C4-2B (cell line): ENCODE data around the gene TSTD1.
"Not testable (repeated sequence)": the region's sequence is repeated elsewhere in the genome, so short reads cannot be mapped to it uniquely, and the experiment has no call there.

ENCODE experiments used
- H3K27ac ChIP-seq: fragments of 450-650 bp; 2 replicates; pipeline ENCODE4 v1.5.1; 2017
- ZFX ChIP-seq: fragments of 450-650 bp; IDR thresholded peaks from 2 replicates; pipeline ENCODE4 v1.6.1; 2017
- TF ChIP-seq, protein P1 (sequence below): fragments of 450-650 bp; conservative IDR thresholded peaks from 2 replicates; pipeline ENCODE4 v1.5.1; 2017; ENCODE audit warnings: mild to moderate bottlenecking

TSTD1 gene

DNA sequence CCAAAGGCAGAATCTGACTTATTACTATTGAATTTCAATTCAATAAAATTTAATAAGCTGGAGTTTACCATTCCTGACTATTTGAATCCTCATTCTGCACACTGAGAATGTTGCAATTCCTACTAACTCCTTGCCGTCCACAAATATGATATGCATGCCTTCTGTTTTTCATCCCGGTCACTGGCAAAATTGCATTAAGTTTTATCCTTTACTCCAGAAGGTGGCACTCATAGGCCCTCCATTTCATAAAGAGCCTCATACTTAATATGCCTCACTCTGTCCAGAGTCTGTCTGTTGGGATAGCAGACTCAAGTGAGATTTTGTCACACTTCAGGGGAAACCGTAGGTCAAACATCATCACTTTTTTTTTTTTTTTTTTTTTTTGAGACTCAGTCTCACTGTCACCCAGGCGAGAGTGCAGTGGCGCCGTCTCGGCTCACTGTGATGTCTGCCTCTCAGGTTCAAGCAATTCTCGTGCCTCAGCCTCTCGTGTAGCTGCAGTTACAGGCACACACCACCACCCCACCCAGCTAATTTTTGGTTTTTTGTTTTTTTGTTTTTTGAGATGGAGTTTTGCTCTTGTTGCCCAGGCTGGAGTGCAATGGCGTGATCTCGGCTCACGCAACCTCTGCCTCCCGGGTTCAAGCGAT is 45.1 kb downstream of the TSTD1 start:
- TF ChIP-seq, protein P1, sequence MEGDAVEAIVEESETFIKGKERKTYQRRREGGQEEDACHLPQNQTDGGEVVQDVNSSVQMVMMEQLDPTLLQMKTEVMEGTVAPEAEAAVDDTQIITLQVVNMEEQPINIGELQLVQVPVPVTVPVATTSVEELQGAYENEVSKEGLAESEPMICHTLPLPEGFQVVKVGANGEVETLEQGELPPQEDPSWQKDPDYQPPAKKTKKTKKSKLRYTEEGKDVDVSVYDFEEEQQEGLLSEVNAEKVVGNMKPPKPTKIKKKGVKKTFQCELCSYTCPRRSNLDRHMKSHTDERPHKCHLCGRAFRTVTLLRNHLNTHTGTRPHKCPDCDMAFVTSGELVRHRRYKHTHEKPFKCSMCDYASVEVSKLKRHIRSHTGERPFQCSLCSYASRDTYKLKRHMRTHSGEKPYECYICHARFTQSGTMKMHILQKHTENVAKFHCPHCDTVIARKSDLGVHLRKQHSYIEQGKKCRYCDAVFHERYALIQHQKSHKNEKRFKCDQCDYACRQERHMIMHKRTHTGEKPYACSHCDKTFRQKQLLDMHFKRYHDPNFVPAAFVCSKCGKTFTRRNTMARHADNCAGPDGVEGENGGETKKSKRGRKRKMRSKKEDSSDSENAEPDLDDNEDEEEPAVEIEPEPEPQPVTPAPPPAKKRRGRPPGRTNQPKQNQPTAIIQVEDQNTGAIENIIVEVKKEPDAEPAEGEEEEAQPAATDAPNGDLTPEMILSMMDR, result peak; percentile 37
- TF ChIP-seq ZFX, result no peak
- no peak overlapping the region for H3K27ac ChIP-seq

DNA sequence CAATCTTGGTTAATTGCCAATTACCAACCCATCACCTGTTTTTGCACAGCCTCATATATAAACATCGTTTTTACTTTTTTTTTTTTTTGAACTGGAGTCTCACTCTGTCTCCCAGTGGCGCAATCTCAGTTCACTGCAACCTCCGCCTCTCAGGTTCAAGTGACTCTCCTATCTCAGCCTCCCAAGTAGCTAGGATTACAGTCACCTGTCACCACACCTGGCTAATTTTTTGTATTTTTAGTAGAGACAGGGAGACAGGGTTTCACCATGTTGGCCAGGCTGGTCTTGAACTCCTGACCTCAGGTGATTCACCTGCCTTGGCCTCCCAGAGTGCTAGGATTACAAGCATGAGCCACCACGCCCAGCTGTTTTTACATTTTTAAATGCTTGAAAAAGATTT is 46.7 kb downstream of the TSTD1 start:
- H3K27ac ChIP-seq, result not testable (repeated sequence)
